OCI-LY7 (cell line): Measurements from ENCODE around the gene CABLES1.

Experiments
- EZH2phosphoT487 ChIP-seq: fragments of 200-600 bp; sonication (generic); IDR thresholded peaks from 2 replicates; pipeline ENCODE4 v1.6.1; 2018; ENCODE audit warnings: low read depth, borderline replicate concordance, mild to moderate bottlenecking, mixed run types, antibody characterized with exemption, low read length, moderate library complexity, mixed read lengths
- TF ChIP-seq, protein P1 (sequence below): fragments of 200-600 bp; sonication (generic); conservative IDR thresholded peaks from 2 replicates; pipeline ENCODE4 v1.5.1; 2014; ENCODE audit warnings: mild to moderate bottlenecking, antibody characterized with exemption, low read length, moderate library complexity, mixed read lengths

DNA sequence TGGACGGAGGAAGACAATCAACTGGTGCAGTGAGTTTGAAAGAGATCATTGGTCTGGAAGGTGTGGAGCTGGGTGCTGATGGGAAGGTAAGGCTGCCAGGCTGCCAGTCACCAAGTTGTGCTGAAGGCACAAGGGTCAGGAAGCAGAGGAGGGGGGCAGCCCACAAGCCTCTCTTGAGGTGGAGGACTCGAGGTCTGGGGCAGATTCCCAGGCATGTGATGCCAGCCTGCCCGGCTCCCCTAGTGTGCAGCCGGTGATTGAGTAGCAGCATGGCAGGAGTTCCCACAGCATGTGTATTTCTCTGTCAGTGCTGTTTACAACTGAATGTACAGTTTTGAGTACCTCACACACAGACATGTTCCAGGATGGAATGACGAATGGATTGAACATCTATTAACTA, 99.3 kb downstream of the CABLES1 start:
- TF ChIP-seq, protein P1, sequence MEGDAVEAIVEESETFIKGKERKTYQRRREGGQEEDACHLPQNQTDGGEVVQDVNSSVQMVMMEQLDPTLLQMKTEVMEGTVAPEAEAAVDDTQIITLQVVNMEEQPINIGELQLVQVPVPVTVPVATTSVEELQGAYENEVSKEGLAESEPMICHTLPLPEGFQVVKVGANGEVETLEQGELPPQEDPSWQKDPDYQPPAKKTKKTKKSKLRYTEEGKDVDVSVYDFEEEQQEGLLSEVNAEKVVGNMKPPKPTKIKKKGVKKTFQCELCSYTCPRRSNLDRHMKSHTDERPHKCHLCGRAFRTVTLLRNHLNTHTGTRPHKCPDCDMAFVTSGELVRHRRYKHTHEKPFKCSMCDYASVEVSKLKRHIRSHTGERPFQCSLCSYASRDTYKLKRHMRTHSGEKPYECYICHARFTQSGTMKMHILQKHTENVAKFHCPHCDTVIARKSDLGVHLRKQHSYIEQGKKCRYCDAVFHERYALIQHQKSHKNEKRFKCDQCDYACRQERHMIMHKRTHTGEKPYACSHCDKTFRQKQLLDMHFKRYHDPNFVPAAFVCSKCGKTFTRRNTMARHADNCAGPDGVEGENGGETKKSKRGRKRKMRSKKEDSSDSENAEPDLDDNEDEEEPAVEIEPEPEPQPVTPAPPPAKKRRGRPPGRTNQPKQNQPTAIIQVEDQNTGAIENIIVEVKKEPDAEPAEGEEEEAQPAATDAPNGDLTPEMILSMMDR: no peak
- no peak for TF ChIP-seq EZH2phosphoT487
